ENCODE data around the gene UVRAG. TPM values are rescaled to one million over a fixed set of nuclear protein-coding genes. Genes with fewer than 3 reads are reported as not detected.

The UVRAG gene
- total and polyA plus RNA-seq, 7 donors: 6.2 to 16.8 (median 13.6) TPM

GRCh38 chr11:76161261-76161961, 346.4 kb downstream of the UVRAG start:
- peak; percentile 50 to 77 (median 72) for ATAC-seq
- DNase-seq: no peak

GRCh38 chr11:76162336-76163288, 347.6 kb downstream of the UVRAG start:
- no peak for DNase-seq

More at GRCh38 chr11:76161261-76161961, 346.4 kb downstream of the UVRAG start:
- 11 to 20% (median 16%) methylated on average over 21 to 24 of the region's 24 CpGs for WGBS, 3 donors
- no peak for TF ChIP-seq CTCF (IDR thresholded peaks at IDR 0.05)
- peaks cover 8% of the 10 kb centered on the region for H3K4me1 ChIP-seq
- no peaks in the 10 kb centered on the region for H3K27me3 ChIP-seq (ENCODE audit: insufficient read depth in 3 of 3, low read length in 2 of 3)
- H3K4me3 ChIP-seq: peak overlapping the region; percentile 30
- intact Hi-C loops (cut with DNase I): loop anchor here in 1 of 2 donors (10.0 kb wide), 1 partner anchor 83 kb away; no protein-coding TSS in a partner anchor
- no peak overlapping the region for H3K27ac ChIP-seq
- H3K36me3 ChIP-seq (ENCODE audit: insufficient read depth in 1 of 2, low read depth in 1 of 2): no peaks in the 10 kb centered on the region
- no peaks in the 10 kb centered on the region for H3K9me3 ChIP-seq

GRCh38 chr11:76163289-76163880, 348.4 kb downstream of the UVRAG start:
- DNase-seq (no peak), ATAC-seq (no peak)
- Histone ChIP-seq H3K27me3 (ENCODE audit: insufficient read depth in 3 of 3, low read length in 2 of 3) (no peaks in the 10 kb centered on the region), H3K4me3 (no peak overlapping the region), H3K27ac (no peak overlapping the region), H3K36me3 (ENCODE audit: insufficient read depth in 1 of 2, low read depth in 1 of 2) (no peaks in the 10 kb centered on the region), H3K9me3 (no peaks in the 10 kb centered on the region), H3K4me1 (peaks cover 8% of the 10 kb centered on the region)
- TF ChIP-seq CTCF (IDR thresholded peaks at IDR 0.05): no peak
- intact Hi-C loops (cut with DNase I): loop anchor here in 1 of 2 donors (10.0 kb wide), 1 partner anchor 81 kb away; no protein-coding TSS in a partner anchor
- 90 to 98% (median 92%) methylated on average over 11 of the region's 11 CpGs for WGBS, 3 donors

More at GRCh38 chr11:76162336-76163288, 347.6 kb downstream of the UVRAG start:
- ATAC-seq: peak; percentile 20 to 64 (median 54)
- no peak overlapping the region for H3K4me3 ChIP-seq
- WGBS, 3 donors: 87 to 90% (median 88%) methylated on average over 15 of the region's 15 CpGs
- no peaks in the 10 kb centered on the region for H3K27me3 ChIP-seq (ENCODE audit: insufficient read depth in 3 of 3, low read length in 2 of 3)
- no peaks in the 10 kb centered on the region for H3K36me3 ChIP-seq (ENCODE audit: insufficient read depth in 1 of 2, low read depth in 1 of 2)
- TF ChIP-seq CTCF (IDR thresholded peaks at IDR 0.05): no peak
- intact Hi-C loops (cut with DNase I): loop anchor here in 1 of 2 donors (10.0 kb wide), 1 partner anchor 82 kb away; no protein-coding TSS in a partner anchor
- no peaks in the 10 kb centered on the region for H3K9me3 ChIP-seq
- no peak overlapping the region for H3K27ac ChIP-seq
- H3K4me1 ChIP-seq: peaks cover 8% of the 10 kb centered on the region

GRCh38 chr11:76164081-76164480, 349.1 kb downstream of the UVRAG start:
- Histone ChIP-seq H3K27me3 (ENCODE audit: insufficient read depth in 3 of 3, low read length in 2 of 3) (no peaks in the 10 kb centered on the region), H3K4me3 (no peak overlapping the region), H3K4me1 (peaks cover 8% of the 10 kb centered on the region), H3K9me3 (no peaks in the 10 kb centered on the region), H3K36me3 (ENCODE audit: insufficient read depth in 1 of 2, low read depth in 1 of 2) (no peaks in the 10 kb centered on the region), H3K27ac (no peak overlapping the region)
- ATAC-seq: no peak
- intact Hi-C loops (cut with DNase I): loop anchor here in 1 of 2 donors (10.0 kb wide), 1 partner anchor 81 kb away; no protein-coding TSS in a partner anchor
- no peak for DNase-seq
- WGBS, 3 donors: 79 to 88% (median 83%) methylated on average over 13 of the region's 13 CpGs
- TF ChIP-seq CTCF (IDR thresholded peaks at IDR 0.05): no peak
